Limb (tissue), 2 donors: ENCODE measurements around the gene CCDC93.

ENCODE experiments used
- DNase-seq, 2 donors: peaks; one replicate each; pipeline ENCODE4 v3.0.0-alpha.2; 2016; ENCODE audit errors: extremely low spot score in 2 of 2

CCDC93 gene

GRCh38 chr2:117994729-117995128, 19.1 kb downstream of the CCDC93 start:
- no peak for DNase-seq

GRCh38 chr2:117989854-117990438, 23.9 kb downstream of the CCDC93 start:
- DNase-seq = no peak

DNA sequence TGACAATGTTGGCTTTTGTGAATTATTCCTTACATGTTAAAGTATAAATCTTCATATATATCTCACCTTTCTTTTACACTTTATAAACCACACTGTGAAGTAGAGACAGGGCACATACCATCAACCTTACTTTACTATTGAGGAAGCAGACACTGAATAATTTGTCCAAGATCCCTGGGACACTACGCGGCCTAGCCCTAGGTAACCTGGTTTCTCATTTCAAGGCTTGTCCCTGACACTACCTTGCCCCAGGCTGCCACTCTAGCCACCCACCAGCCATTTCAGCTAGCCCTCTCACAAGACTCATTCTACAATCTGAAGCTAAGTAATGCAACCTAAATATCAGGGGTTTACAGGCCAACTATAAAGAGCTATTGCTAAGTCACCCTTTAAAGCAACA, 26.7 kb downstream of the CCDC93 start:
- no peak for DNase-seq

DNA sequence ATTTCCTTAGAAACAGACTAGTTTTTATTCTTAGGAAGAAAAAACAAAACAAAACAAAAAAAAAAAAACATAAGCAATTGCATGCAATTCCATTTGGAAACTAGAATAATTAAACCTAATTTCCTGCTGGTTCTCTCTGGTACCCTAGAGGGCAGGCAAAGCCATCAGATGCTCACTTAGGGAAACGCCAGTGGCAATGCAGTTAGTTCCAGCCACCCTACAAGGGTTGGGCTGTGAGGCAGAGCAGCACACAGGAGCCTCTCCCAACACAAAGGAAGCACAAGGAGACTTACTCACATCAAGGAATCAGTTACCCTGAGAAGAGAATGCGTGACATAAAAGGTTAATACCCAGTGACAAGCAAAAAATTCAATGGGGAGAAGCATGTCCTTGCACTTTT, 28.8 kb downstream of the CCDC93 start:
- no peak for DNase-seq

GRCh38 chr2:117984208-117984607, 29.7 kb downstream of the CCDC93 start:
- DNase-seq = no peak

GRCh38 chr2:117983040-117983439, 30.8 kb downstream of the CCDC93 start:
- DNase-seq = no peak

DNA sequence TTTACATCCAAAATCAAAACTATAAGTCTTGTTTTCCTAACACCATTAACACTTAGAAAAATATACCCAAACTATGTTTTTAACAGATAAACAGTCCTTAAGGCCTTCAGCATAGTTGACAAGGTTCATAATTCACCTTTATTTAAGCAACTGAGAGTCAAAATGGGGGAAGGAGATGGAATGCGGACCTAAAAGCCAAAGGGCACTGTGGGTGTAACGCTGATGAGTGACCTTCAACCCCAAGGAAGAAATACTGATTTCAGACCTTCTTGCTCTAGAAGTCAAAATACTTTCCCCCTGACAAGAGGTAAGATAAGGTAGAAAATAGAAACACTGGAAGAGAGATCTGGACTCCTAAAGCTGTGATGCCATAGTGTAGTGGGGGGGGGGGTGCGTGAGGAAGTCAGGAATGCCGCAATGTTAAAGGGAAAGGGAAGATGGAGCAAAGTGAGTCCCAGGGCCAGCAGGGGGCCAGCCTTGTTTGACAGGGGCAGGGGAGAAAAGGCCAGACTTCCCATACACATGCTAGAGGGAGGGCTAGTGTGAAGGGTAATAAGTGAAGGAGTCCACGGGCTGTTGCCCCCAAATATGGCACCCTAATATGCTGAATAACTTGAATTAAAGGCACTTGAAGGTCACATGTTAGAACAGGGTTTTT, 31.4 kb downstream of the CCDC93 start:
- no peak for DNase-seq

- no peak for DNase-seq
Observed at GRCh38 chr2:117981810-117982209, 32.1 kb downstream of the CCDC93 start.

DNA sequence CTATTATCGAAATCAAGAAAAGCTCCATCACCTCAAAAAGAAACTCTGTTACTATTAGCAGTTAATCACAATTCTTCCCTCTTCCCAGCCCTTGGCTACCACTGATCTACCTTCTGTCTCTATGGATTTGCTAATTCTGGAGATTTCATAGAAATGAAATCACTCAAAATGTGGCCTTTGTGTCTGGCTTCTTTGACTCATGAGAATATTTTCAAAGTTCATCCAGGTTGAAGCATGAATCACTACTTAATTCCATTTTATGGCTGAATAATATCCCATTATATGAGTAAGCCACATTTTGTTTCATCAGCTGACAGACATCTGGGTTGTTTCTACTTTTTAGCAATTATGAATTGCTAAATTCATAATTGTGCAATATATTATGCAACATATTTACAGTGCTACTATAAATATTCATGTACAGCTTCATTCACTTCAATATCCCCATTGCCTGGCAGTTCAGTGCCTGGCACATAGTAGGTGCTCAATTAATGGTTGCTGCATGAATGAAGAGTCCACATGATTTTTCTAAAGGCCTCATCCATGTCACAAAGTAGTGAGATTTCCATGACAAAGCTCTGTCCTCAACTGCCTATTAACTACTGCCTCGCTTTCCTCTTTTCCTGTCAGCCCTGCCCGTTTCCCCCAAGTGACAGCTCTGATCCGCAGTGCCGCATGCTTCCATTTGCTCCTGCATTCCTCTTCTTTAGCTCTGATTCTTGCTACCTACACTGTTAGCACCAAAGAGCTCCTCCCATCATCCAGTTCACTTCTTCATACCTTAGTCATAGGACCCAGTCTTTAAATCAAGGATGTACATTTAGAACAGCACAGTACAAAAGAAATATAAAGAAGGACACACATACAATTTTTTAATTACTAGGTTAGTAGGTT, 32.8 kb downstream of the CCDC93 start:
- DNase-seq = no peak

DNA sequence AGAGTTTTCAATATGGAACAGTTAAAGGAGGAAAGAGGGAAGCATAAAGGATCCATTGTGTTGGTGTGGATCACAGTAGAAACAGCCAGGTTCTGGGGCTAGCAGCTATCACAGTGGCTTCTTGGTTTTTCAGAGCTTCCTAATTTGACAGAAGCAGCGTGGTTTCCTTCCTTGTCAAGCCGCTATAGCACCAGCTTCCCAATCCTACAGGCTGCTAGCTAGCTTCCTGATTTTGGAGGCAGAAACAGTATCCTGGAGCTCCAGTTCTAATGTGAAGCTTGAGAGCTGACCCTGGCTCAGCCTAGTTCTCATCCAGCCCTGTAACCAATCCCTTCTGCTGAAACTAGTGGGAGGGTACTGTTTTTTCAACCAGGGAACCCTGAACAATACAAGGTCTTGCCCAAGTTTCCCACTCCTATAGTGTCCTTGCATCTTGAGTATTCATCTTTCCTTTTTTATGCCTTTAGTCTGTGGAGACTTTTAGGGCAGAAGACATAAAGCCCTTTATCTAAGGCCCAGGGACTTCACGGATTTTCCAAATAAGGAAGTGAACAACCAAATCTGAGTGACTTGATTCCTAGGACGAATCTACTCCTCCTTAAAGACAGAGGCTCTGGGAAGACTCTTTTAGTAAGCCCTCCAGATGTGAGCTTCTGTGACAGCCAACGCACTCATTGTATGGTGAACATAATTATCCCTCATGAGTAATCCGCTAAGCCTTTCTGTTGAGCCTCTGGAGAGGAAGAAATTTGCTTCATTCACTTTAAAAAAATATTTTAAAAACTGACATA, 33.8 kb downstream of the CCDC93 start:
- DNase-seq = no peak

DNA sequence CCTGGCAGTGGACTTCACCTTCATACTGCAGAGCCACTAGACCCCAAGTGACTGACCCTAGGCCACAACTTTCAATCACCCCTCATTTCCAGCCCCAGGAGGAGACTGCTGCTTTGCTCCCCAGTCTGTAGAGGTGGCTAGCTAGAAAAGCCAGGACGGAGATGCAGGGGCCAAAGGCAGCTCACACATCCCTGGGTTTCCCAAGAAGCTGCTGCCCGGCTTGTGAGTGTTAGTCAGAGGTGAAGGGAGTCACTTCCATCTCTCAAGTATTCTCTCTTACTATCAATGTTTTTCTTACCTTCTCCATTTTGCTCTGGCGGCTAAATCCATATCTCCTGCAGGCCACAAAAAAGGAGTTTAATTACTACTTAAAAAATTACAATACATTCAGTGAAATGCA, 36.2 kb downstream of the CCDC93 start:
- DNase-seq = no peak

GRCh38 chr2:117976581-117976980, 37.3 kb downstream of the CCDC93 start:
- DNase-seq = no peak

DNA sequence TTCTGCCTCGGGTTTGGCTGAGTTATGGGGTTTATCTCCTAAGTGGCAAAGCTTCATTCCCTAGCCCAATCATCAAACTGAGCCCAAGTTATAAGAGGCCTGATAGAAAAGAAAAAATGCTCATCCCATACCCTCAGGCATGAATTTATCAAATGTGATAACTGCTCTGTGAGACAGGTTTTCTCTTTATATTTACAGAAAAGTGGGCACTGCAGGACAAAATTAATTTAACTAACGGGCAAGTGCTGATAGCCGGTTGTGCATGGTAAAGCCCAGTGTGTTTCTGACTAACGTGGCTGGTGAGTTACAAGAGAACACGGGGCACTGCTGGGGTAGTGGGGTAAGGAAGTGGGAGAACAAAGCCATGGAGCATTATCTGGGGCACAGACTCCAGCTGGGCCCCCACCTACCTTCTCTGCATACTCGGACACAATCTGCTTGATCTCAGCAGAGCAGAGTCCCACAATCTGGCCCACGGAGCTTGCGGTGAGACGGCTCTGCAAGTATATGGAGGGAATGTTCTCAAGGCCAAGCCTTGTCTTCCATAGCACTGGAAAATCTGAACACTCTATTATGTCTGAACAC, 40.3 kb downstream of the CCDC93 start:
- DNase-seq = no peak

- DNase-seq = no peak
Observed at GRCh38 chr2:117972476-117973123, 41.3 kb downstream of the CCDC93 start.

- DNase-seq = no peak
Observed at GRCh38 chr2:117968722-117969121, 45.1 kb downstream of the CCDC93 start.

DNA sequence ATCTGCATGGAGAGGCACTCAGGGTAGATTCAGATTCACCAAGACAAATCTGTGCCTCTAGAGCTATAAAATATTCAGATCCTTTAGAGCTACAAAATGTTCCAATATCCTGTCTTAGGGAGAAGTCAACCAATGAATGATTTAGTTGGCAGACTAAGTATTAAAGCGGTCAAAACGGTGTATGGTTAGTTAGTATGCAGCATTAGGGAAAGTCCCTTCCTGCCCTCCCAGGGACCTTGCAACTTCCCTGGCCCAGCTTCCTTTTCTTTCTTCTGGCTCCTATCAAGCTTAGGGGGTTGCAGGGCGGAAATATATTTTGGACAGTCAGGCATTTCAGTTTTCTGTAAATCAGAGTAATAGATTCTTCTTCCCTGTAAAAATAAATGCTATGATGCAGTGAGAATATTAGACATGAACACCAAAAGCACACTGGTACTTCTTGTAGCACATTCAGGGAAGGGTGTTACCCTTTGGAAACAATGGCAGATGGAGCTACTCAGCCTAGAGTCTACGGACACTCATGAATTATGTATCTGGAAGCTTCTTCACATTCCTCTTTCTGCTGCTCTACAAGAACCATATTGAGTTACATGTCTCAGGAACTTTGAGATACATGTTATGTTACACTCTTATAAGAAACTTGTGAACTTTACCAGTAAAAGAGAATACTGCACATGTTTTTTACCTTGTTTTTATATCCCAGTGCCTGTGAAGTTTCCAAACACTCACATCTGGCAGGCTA, 45.7 kb downstream of the CCDC93 start:
- DNase-seq = peak in 1 of 2 donors; percentile 8

GRCh38 chr2:117963446-117963845, 50.4 kb downstream of the CCDC93 start:
- DNase-seq = no peak

GRCh38 chr2:117961201-117961600, 52.7 kb downstream of the CCDC93 start:
- no peak for DNase-seq

GRCh38 chr2:117960231-117960630, 53.6 kb downstream of the CCDC93 start:
- DNase-seq = no peak

- no peak for DNase-seq
Observed at GRCh38 chr2:117958186-117958585, 55.7 kb downstream of the CCDC93 start.
